HL-60 (cell line): ENCODE results near the gene CTNNA2.

ENCODE experiments used
- DNase-seq, 2 experiments: peaks; one replicate each; pipeline ENCODE4 v3.0.0-alpha.2; 2010 to 2020; ENCODE audit warnings: low read depth in 1 of 2, low spot score in 1 of 2
- H3K27ac ChIP-seq: fragments of 250-450 bp; sonication (Bioruptor Pico); replicated peaks from 2 replicates; pipeline ENCODE4 v1.5.1; 2020; ENCODE audit warnings: mild to moderate bottlenecking, moderate library complexity
- H3K27me3 ChIP-seq: fragments of 250-450 bp; sonication (Bioruptor Pico); 2 replicates; pipeline ENCODE4 v1.5.1; 2021; ENCODE audit warnings: mild to moderate bottlenecking, moderate library complexity; ENCODE audit not compliant: insufficient read depth, poor library complexity, severe bottlenecking
- H3K4me3 ChIP-seq: replicated peaks from 2 replicates; pipeline ENCODE4 v1.5.1; 2011; ENCODE audit warnings: mild to moderate bottlenecking, control low read depth, low read length; ENCODE audit not compliant: insufficient read depth
- CTCF ChIP-seq: IDR thresholded peaks from one replicate; pipeline ENCODE4 v1.5.1; 2011; ENCODE audit warnings: low read length, control low read depth, inconsistent platforms; ENCODE audit not compliant: insufficient read depth
- GABPA ChIP-seq: IDR thresholded peaks from 2 replicates; pipeline ENCODE4 v1.6.1; 2012; ENCODE audit warnings: low read depth
- POLR2AphosphoS5 ChIP-seq: IDR thresholded peaks from 2 replicates; pipeline ENCODE4 v1.6.1; 2012; ENCODE audit warnings: low read depth
- REST ChIP-seq: IDR thresholded peaks from 2 replicates; pipeline ENCODE4 v1.6.1; 2012; ENCODE audit warnings: low read depth; ENCODE audit not compliant: insufficient replicate concordance
- SPI1 ChIP-seq: IDR thresholded peaks from 2 replicates; pipeline ENCODE4 v1.6.1; 2012; ENCODE audit warnings: low read depth, mild to moderate bottlenecking, borderline replicate concordance

The CTNNA2 gene

GRCh38 chr2:80298954-80299353 is 786.1 kb downstream of the CTNNA2 start:
- peaks cover 28% of the 10 kb centered on the region for H3K27me3 ChIP-seq
- no peak overlapping the region for H3K4me3 ChIP-seq
- no peak overlapping the region for H3K27ac ChIP-seq
- no peak for DNase-seq
- TF ChIP-seq POLR2AphosphoS5 (no peak), REST (no peak), GABPA (no peak), CTCF (no peak), SPI1 (no peak)

GRCh38 chr2:80299661-80300060 is 786.8 kb downstream of the CTNNA2 start:
- H3K27ac ChIP-seq = no peak overlapping the region
- TF ChIP-seq CTCF = no peak
- TF ChIP-seq SPI1 = no peak
- TF ChIP-seq GABPA = no peak
- no peak for TF ChIP-seq REST
- no peak for TF ChIP-seq POLR2AphosphoS5
- no peak overlapping the region for H3K4me3 ChIP-seq
- peaks cover 29% of the 10 kb centered on the region for H3K27me3 ChIP-seq
- no peak for DNase-seq

GRCh38 chr2:80300346-80300745 is 787.5 kb downstream of the CTNNA2 start:
- DNase-seq = no peak
- Histone ChIP-seq H3K27me3 (peaks cover 29% of the 10 kb centered on the region), H3K27ac (no peak overlapping the region), H3K4me3 (no peak overlapping the region)
- TF ChIP-seq GABPA (no peak), SPI1 (no peak), CTCF (no peak), POLR2AphosphoS5 (no peak), REST (no peak)
